Measurements from ENCODE around the gene SEBOX.

Gene SEBOX

DNA sequence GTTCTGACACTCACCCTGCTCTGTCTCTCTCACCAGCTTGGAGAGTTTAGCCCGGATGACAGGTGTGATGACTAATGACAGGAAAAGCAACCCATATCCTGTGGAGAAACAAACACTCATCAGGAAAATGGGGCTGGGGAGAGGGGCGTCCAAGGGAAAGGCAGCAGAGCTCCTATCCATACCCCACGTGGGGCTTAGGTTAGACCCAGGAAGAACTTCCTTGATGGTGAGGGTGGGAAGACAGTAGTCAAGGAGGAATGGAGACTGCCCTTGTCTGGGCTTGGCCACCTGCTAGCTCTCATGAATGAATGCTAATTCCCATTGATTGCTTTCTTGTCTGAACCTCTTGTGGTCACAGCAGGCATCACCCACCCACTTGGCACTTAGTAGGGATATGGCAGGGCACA lies 37.2 kb upstream of the SEBOX start:
- H2BK15ac ChIP-seq (ENCODE audit: low read depth, poor library complexity, severe bottlenecking): no peak overlapping the region
- DNase-seq: no peak
- H3K79me1 ChIP-seq (replicated peaks; ENCODE audit: low read length, poor library complexity, severe bottlenecking): no peaks in the 10 kb centered on the region
- peaks cover 9 to 44% of the 10 kb centered on the region in 2 experiments for H3K36me3 ChIP-seq (ENCODE audit: control insufficient read depth in 1 of 2, insufficient read depth in 2 of 2, low read depth in 1 of 2, low read length in 2 of 2)
- no peak overlapping the region for H3K27ac ChIP-seq (ENCODE audit: low read length, poor library complexity, severe bottlenecking)
- H3K4me3 ChIP-seq (ENCODE audit: insufficient read depth in 1 of 2, low read depth in 1 of 2, low read length in 2 of 2): no peak overlapping the region
- no peak overlapping the region for H3K9ac ChIP-seq (ENCODE audit: low read length)
- H3K4me2 ChIP-seq (ENCODE audit: low read length, poor library complexity, severe bottlenecking): no peak overlapping the region
- no peak overlapping the region for H2BK120ac ChIP-seq (ENCODE audit: low read depth, low read length)
- H4K91ac ChIP-seq (ENCODE audit: low read length): no peak overlapping the region
- H2AK5ac ChIP-seq (ENCODE audit: low read length, severe bottlenecking): no peak overlapping the region
- H2BK5ac ChIP-seq (ENCODE audit: low read depth, low read length, poor library complexity, severe bottlenecking): no peak overlapping the region
- H4K8ac ChIP-seq (ENCODE audit: low read length): no peak overlapping the region
- H3K4ac ChIP-seq (ENCODE audit: low read depth in 1 of 2, low read length in 2 of 2): no peak overlapping the region
- H3K23ac ChIP-seq (ENCODE audit: low read length in 2 of 2): no peak overlapping the region
- H3K18ac ChIP-seq (ENCODE audit: low read depth in 1 of 2, low read length in 2 of 2): no peak overlapping the region
- H3K14ac ChIP-seq (ENCODE audit: low read length in 2 of 2): no peak overlapping the region
- H3K4me1 ChIP-seq (ENCODE audit: control insufficient read depth, insufficient read depth, low read depth, low read length): peaks cover 34% of the 10 kb centered on the region
- WGBS: 27% methylated on average over 2 of the region's 3 CpGs
- H3K27me3 ChIP-seq (ENCODE audit: control insufficient read depth in 1 of 2, insufficient read depth in 1 of 2, low read length in 2 of 2): no peaks in the 10 kb centered on the region
- no peak overlapping the region for H2AFZ ChIP-seq (ENCODE audit: low read depth, low read length)
- H3K9me3 ChIP-seq (ENCODE audit: control insufficient read depth, low read length): no peaks in the 10 kb centered on the region
- H2BK12ac ChIP-seq (ENCODE audit: low read length in 2 of 2): no peak overlapping the region

DNA sequence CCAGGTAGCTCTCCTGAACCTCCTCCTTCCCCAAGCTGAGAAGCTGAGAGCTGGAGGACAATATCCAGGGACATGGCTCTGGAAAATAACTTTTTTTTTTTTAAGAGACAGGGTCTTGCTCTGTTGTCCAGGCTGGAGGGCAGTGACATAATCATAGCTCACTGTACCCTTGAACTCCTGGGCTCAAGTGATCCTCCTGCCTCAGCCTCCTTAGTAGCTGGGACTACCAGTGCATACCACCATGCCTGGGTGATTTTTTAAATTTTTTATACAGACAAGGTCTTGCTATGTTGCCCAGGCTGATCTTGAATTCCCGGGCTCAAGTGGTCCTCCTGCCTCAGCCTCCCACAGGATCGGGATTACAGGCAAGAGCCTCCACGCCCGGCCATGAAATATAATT lies 34.8 kb upstream of the SEBOX start:
- Histone ChIP-seq H4K8ac (ENCODE audit: low read length) (no peak overlapping the region), H2AFZ (ENCODE audit: low read depth, low read length) (no peak overlapping the region), H3K36me3 (ENCODE audit: control insufficient read depth in 1 of 2, insufficient read depth in 2 of 2, low read depth in 1 of 2, low read length in 2 of 2) (peaks cover 22 to 50% of the 10 kb centered on the region in 2 experiments), H3K18ac (ENCODE audit: low read depth in 1 of 2, low read length in 2 of 2) (no peak overlapping the region), H3K27ac (ENCODE audit: low read length, poor library complexity, severe bottlenecking) (no peak overlapping the region), H2BK120ac (ENCODE audit: low read depth, low read length) (no peak overlapping the region), H3K79me1 (replicated peaks; ENCODE audit: low read length, poor library complexity, severe bottlenecking) (no peaks in the 10 kb centered on the region), H3K14ac (ENCODE audit: low read length in 2 of 2) (no peak overlapping the region), H2BK15ac (ENCODE audit: low read depth, poor library complexity, severe bottlenecking) (no peak overlapping the region), H2BK12ac (ENCODE audit: low read length in 2 of 2) (no peak overlapping the region), H3K4me1 (ENCODE audit: control insufficient read depth, insufficient read depth, low read depth, low read length) (peaks cover 21% of the 10 kb centered on the region), H3K9ac (ENCODE audit: low read length) (no peak overlapping the region), H3K4me3 (ENCODE audit: insufficient read depth in 1 of 2, low read depth in 1 of 2, low read length in 2 of 2) (no peak overlapping the region), H3K9me3 (ENCODE audit: control insufficient read depth, low read length) (no peaks in the 10 kb centered on the region), H3K27me3 (ENCODE audit: control insufficient read depth in 1 of 2, insufficient read depth in 1 of 2, low read length in 2 of 2) (no peaks in the 10 kb centered on the region), H4K91ac (ENCODE audit: low read length) (no peak overlapping the region), H3K23ac (ENCODE audit: low read length in 2 of 2) (no peak overlapping the region), H2BK5ac (ENCODE audit: low read depth, low read length, poor library complexity, severe bottlenecking) (no peak overlapping the region), H2AK5ac (ENCODE audit: low read length, severe bottlenecking) (no peak overlapping the region), H3K4me2 (ENCODE audit: low read length, poor library complexity, severe bottlenecking) (no peak overlapping the region), H3K4ac (ENCODE audit: low read depth in 1 of 2, low read length in 2 of 2) (no peak overlapping the region)
- WGBS: 96% methylated on average over 4 of the region's 4 CpGs
- DNase-seq: no peak

DNA sequence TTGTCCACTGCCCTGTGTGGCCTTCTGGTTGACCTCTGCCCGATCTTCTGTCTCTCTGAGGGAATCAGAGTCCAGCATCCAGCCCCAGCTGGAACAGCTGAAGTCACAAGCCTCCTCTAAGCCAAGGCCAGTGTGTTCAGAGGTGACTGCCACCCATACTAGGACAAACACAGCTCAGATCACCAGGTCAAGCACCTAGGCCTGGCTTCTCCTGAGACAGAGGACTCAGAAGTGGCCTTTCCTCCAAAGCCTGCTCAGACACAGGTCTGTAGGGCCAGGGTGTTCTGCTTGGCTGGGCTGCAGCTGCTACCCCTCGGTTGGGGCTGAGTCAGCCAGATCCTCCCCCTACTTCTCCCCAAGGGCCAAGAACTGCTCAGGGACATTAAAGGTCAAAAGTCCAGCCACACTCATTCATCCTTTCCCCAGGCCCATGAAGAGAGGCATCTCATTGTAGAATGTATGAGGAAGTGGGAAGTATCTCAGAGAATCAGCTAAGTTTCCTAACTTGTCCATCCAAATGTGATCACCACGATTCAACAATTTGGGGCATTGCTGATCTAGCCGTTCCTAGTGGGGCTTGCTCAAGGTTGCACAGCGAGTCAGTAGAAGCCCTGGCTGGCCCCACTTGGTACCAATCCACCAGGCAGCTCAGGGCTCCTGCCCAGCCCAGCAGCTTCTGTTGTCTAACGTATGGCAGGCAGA lies 33.4 kb upstream of the SEBOX start:
- H3K4me3 ChIP-seq (ENCODE audit: insufficient read depth in 1 of 2, low read depth in 1 of 2, low read length in 2 of 2): no peak overlapping the region
- no peak overlapping the region for H4K91ac ChIP-seq (ENCODE audit: low read length)
- 76% methylated on average over 6 of the region's 6 CpGs for whole genome bisulfite sequencing
- peak overlapping the region; percentile 20 for H3K27ac ChIP-seq (ENCODE audit: low read length, poor library complexity, severe bottlenecking)
- H2BK120ac ChIP-seq (ENCODE audit: low read depth, low read length): no peak overlapping the region
- no peaks in the 10 kb centered on the region for H3K79me1 ChIP-seq (replicated peaks; ENCODE audit: low read length, poor library complexity, severe bottlenecking)
- peak overlapping the region; percentile 46 for H2AK5ac ChIP-seq (ENCODE audit: low read length, severe bottlenecking)
- H3K9me3 ChIP-seq (ENCODE audit: control insufficient read depth, low read length): no peaks in the 10 kb centered on the region
- no peaks in the 10 kb centered on the region for H3K27me3 ChIP-seq (ENCODE audit: control insufficient read depth in 1 of 2, insufficient read depth in 1 of 2, low read length in 2 of 2)
- H3K4me2 ChIP-seq (ENCODE audit: low read length, poor library complexity, severe bottlenecking): no peak overlapping the region
- DNase-seq: no peak
- H3K14ac ChIP-seq (ENCODE audit: low read length in 2 of 2): no peak overlapping the region
- H2BK5ac ChIP-seq (ENCODE audit: low read depth, low read length, poor library complexity, severe bottlenecking): no peak overlapping the region
- H3K36me3 ChIP-seq (ENCODE audit: control insufficient read depth in 1 of 2, insufficient read depth in 2 of 2, low read depth in 1 of 2, low read length in 2 of 2): peaks cover 17 to 46% of the 10 kb centered on the region in 2 experiments
- H3K9ac ChIP-seq (ENCODE audit: low read length): no peak overlapping the region
- no peak overlapping the region for H2BK12ac ChIP-seq (ENCODE audit: low read length in 2 of 2)
- H3K18ac ChIP-seq (ENCODE audit: low read depth in 1 of 2, low read length in 2 of 2): no peak overlapping the region
- H2AFZ ChIP-seq (ENCODE audit: low read depth, low read length): no peak overlapping the region
- H3K4me1 ChIP-seq (ENCODE audit: control insufficient read depth, insufficient read depth, low read depth, low read length): peaks cover 21% of the 10 kb centered on the region
- H3K4ac ChIP-seq (ENCODE audit: low read depth in 1 of 2, low read length in 2 of 2): no peak overlapping the region
- H2BK15ac ChIP-seq (ENCODE audit: low read depth, poor library complexity, severe bottlenecking): no peak overlapping the region
- H3K23ac ChIP-seq (ENCODE audit: low read length in 2 of 2): no peak overlapping the region
- H4K8ac ChIP-seq (ENCODE audit: low read length): no peak overlapping the region

DNA sequence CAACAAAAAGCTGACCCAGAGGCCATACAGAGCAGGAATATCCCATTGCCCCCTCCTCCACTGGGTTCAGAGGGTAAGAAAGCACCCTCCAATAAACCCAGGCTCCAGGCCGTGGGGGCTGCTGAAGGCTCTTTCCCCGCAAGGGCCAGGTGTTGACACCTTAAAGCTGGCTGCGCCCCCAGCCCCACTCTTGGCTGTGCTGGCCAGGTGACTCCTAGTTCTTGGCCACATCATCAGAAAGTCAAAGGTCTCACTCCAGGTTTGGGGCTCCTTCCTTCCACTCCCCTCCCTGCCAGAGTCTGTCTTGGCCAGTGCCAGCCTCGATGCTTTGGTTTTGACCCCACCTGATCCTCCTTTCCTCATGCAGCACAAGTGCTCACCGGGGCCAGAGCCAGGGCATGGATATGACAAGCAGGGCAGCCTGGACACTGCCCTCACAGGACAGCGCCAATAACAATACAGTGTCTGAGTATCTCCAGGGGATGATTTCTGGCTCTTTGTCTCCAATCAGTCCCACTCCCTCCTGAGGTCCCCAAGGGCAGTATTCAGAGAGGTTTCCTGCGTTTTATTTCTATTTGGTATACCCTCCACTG lies 32.8 kb upstream of the SEBOX start:
- H3K9me3 ChIP-seq (ENCODE audit: control insufficient read depth, low read length): no peaks in the 10 kb centered on the region
- H3K9ac ChIP-seq (ENCODE audit: low read length): no peak overlapping the region
- no peak overlapping the region for H3K23ac ChIP-seq (ENCODE audit: low read length in 2 of 2)
- H3K27me3 ChIP-seq (ENCODE audit: control insufficient read depth in 1 of 2, insufficient read depth in 1 of 2, low read length in 2 of 2): no peaks in the 10 kb centered on the region
- H2BK12ac ChIP-seq (ENCODE audit: low read length in 2 of 2): no peak overlapping the region
- H2BK120ac ChIP-seq (ENCODE audit: low read depth, low read length): no peak overlapping the region
- no peak overlapping the region for H3K4ac ChIP-seq (ENCODE audit: low read depth in 1 of 2, low read length in 2 of 2)
- H3K4me2 ChIP-seq (ENCODE audit: low read length, poor library complexity, severe bottlenecking): no peak overlapping the region
- no peak overlapping the region for H3K18ac ChIP-seq (ENCODE audit: low read depth in 1 of 2, low read length in 2 of 2)
- 93% methylated on average over 7 of the region's 7 CpGs for WGBS
- H2BK15ac ChIP-seq (ENCODE audit: low read depth, poor library complexity, severe bottlenecking): no peak overlapping the region
- H2AFZ ChIP-seq (ENCODE audit: low read depth, low read length): no peak overlapping the region
- peaks cover 21% of the 10 kb centered on the region for H3K4me1 ChIP-seq (ENCODE audit: control insufficient read depth, insufficient read depth, low read depth, low read length)
- no peak overlapping the region for H3K4me3 ChIP-seq (ENCODE audit: insufficient read depth in 1 of 2, low read depth in 1 of 2, low read length in 2 of 2)
- peak overlapping the region; percentile 20 for H3K27ac ChIP-seq (ENCODE audit: low read length, poor library complexity, severe bottlenecking)
- H2BK5ac ChIP-seq (ENCODE audit: low read depth, low read length, poor library complexity, severe bottlenecking): no peak overlapping the region
- H3K79me1 ChIP-seq (replicated peaks; ENCODE audit: low read length, poor library complexity, severe bottlenecking): no peaks in the 10 kb centered on the region
- peaks cover 17 to 42% of the 10 kb centered on the region in 2 experiments for H3K36me3 ChIP-seq (ENCODE audit: control insufficient read depth in 1 of 2, insufficient read depth in 2 of 2, low read depth in 1 of 2, low read length in 2 of 2)
- no peak overlapping the region for H4K91ac ChIP-seq (ENCODE audit: low read length)
- no peak for DNase-seq
- no peak overlapping the region for H3K14ac ChIP-seq (ENCODE audit: low read length in 2 of 2)
- no peak overlapping the region for H4K8ac ChIP-seq (ENCODE audit: low read length)
- peak overlapping the region; percentile 27 for H2AK5ac ChIP-seq (ENCODE audit: low read length, severe bottlenecking)
